WERI-Rb-1 (cell line): ENCODE measurements around the gene NUDT22.

Source experiments
- DNase-seq: peaks from one replicate; pipeline ENCODE4 v3.0.0-alpha.2; 2020
- H3K27ac ChIP-seq: fragments of 250-450 bp; sonication (Bioruptor Pico); 2 replicates; pipeline ENCODE4 v1.5.1; 2020; ENCODE audit warnings: mild to moderate bottlenecking, moderate library complexity
- H3K27me3 ChIP-seq: fragments of 250-450 bp; sonication (Bioruptor Pico); 2 replicates; pipeline ENCODE4 v1.5.1; 2021; ENCODE audit warnings: mild to moderate bottlenecking, low read depth, moderate library complexity; ENCODE audit not compliant: insufficient read depth, severe bottlenecking
- H3K36me3 ChIP-seq: fragments of 250-450 bp; sonication (Bioruptor Pico); 2 replicates; pipeline ENCODE4 v1.5.1; 2020; ENCODE audit warnings: mild to moderate bottlenecking, moderate library complexity
- H3K4me3 ChIP-seq: 2 replicates; pipeline ENCODE4 v1.5.1; 2011; ENCODE audit warnings: low read depth, mild to moderate bottlenecking, control low read depth, low read length
- H3K9me3 ChIP-seq: fragments of 250-450 bp; sonication (Bioruptor Pico); 2 replicates; pipeline ENCODE4 v1.5.1; 2021; ENCODE audit warnings: mild to moderate bottlenecking, moderate library complexity; ENCODE audit not compliant: severe bottlenecking
- TF ChIP-seq, protein P1 (sequence below): IDR thresholded peaks from 2 replicates; pipeline ENCODE4 v1.5.1; 2011; ENCODE audit warnings: low read depth, mild to moderate bottlenecking, control low read depth, inconsistent platforms, low read length

Gene NUDT22

DNA sequence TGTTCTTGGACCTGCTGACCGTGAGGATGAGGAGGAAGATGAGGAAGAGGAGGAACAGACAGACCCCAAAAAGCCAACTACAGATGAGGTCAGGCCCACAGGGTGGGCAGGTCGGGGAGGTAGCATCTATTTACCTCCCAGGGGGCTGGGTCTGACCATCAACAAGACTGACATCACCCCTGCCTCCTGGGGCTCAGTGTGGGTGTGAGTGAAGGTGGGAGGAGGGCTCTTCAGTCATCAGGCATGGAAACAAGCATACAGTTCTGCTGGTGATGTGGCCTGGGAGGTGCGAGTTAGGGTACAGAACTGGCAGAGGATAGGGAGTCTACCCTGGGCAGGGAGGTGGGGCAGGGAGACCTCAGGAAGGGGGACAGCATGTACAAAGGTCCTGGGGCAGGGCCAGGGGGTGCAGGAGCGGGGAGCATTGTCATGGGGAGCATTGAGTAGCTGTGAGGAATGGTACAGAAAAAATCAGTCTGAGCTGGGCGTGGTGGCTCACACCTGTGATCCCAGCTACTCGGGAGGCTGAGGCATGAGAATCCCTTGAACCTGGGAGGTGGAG is 34.2 kb downstream of the NUDT22 start:
- TF ChIP-seq, protein P1, sequence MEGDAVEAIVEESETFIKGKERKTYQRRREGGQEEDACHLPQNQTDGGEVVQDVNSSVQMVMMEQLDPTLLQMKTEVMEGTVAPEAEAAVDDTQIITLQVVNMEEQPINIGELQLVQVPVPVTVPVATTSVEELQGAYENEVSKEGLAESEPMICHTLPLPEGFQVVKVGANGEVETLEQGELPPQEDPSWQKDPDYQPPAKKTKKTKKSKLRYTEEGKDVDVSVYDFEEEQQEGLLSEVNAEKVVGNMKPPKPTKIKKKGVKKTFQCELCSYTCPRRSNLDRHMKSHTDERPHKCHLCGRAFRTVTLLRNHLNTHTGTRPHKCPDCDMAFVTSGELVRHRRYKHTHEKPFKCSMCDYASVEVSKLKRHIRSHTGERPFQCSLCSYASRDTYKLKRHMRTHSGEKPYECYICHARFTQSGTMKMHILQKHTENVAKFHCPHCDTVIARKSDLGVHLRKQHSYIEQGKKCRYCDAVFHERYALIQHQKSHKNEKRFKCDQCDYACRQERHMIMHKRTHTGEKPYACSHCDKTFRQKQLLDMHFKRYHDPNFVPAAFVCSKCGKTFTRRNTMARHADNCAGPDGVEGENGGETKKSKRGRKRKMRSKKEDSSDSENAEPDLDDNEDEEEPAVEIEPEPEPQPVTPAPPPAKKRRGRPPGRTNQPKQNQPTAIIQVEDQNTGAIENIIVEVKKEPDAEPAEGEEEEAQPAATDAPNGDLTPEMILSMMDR, result no peak
- Histone ChIP-seq H3K27ac (no peak overlapping the region), H3K36me3 (peaks cover 80% of the 10 kb centered on the region), H3K9me3 (no peaks in the 10 kb centered on the region), H3K27me3 (no peaks in the 10 kb centered on the region), H3K4me3 (no peak overlapping the region)
- DNase-seq, result no peak

DNA sequence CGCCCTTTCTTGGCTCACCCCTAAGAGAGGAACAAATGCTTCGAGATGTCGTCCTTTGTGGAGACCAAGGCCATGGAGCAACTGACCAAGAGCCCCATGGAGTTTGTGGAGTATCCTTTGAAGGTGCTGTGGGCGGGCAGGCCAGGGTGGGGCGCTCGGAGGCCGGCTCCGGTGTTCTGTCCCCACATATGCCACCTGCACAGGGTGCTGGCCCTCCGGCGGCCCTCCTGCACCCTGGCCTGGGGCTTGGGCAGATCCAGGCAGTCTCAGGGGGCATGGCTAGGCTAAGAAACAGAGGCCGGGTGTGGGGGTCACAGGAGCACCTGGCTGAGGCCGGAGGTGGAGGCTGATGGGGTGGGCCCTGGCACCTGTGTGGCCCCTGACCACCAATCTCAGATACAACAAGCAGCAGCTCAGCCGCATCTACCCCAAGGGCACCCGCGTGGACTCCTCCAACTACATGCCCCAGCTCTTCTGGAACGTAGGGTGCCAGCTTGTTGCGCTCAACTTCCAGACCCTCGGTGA is 35.5 kb downstream of the NUDT22 start:
- Histone ChIP-seq H3K36me3 (peaks cover 80% of the 10 kb centered on the region), H3K9me3 (no peaks in the 10 kb centered on the region), H3K27ac (no peak overlapping the region), H3K4me3 (no peak overlapping the region), H3K27me3 (no peaks in the 10 kb centered on the region)
- no peak for DNase-seq
- TF ChIP-seq, protein P1, result no peak

DNA sequence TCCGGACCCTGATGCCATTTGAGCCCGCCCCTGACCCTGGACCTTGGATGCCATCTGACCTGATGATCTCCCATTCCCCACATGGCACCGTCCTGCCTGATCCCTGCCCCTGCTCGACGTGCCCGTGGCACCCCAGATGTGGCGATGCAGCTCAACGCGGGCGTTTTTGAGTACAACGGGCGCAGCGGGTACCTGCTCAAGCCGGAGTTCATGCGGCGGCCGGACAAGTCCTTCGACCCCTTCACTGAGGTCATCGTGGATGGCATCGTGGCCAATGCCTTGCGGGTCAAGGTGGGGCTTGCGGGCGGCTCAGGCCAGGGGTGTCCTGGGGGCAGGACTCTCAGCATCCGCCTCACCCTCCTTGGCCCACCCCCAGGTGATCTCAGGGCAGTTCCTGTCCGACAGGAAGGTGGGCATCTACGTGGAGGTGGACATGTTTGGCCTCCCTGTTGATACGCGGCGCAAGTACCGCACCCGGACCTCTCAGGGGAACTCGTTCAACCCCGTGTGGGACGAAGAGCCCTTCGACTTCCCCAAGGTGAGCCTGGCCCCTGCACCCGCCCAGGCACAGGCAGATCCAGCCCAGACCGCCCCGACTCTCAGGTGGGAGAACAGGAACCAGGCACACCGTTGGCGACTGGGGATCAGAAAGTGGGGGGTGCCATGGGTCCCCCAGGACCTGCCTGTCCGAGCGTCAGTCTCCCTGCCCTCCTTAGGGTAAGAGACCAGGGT is 36.4 kb downstream of the NUDT22 start:
- H3K9me3 ChIP-seq, result no peaks in the 10 kb centered on the region
- TF ChIP-seq, protein P1, result no peak
- H3K27me3 ChIP-seq, result no peaks in the 10 kb centered on the region
- peaks cover 80% of the 10 kb centered on the region for H3K36me3 ChIP-seq
- H3K4me3 ChIP-seq, result no peak overlapping the region
- DNase-seq, result no peak
- H3K27ac ChIP-seq, result no peak overlapping the region

DNA sequence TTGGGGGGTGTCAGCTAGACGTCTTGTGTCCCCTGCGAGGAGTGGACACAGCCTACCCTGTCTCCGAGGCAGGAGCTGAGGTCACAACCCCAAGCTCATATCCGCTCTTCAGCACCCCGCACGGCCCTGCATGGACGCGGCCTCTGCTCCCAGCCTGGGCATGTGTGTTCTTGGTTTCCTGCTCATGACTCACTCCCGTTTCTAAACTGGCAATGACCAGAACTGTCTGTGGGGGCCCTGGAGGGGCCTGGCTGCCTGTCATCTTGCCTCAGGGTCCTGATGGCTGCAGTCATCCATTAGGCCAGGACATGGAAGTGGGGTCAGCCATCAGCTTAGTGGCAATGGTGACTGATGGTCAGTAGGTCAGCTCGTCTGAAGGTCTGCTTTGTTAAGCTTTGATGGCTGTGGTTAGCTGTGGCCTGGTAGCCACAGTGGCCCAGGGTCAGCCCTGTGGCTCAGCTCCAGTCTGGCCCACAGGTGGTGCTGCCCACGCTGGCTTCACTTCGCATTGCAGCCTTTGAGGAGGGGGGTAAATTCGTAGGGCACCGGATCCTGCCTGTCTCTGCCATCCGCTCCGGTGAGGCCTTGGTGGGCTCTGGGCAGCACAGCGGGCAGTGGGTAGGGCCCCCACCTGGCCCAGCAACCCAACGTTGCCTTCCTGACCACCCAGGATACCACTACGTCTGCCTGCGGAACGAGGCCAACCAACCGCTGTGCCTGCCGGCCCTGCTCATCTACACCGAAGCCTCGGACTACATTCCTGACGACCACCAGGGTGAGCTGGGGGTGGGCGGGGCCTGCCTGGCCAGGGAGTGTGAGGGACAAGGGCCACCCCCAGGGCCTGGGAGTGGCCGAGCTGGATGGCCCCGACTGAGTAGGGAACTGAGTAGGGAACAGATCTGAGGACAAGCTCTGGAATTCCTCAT is 37.2 kb downstream of the NUDT22 start:
- no peak for DNase-seq
- H3K27me3 ChIP-seq, result no peaks in the 10 kb centered on the region
- H3K9me3 ChIP-seq, result no peaks in the 10 kb centered on the region
- TF ChIP-seq, protein P1, result no peak
- H3K27ac ChIP-seq, result no peak overlapping the region
- no peak overlapping the region for H3K4me3 ChIP-seq
- H3K36me3 ChIP-seq, result peaks cover 77% of the 10 kb centered on the region

DNA sequence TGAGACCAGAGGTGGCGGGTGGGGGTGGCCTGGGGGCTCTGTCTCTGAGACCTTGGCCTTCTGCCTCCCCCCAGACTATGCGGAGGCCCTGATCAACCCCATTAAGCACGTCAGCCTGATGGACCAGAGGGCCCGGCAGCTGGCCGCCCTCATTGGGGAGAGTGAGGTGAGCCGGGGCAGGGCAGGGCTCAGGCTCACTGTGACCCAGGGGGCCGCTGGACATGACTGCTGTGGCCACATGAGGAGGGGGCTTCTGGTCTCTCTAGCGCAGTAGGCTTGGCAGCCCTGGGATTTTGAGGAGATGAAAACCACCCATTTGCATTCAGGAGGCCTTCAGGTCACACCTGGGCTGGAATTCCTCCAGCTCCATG is 37.9 kb downstream of the NUDT22 start:
- TF ChIP-seq, protein P1, result no peak
- Histone ChIP-seq H3K27me3 (no peaks in the 10 kb centered on the region), H3K36me3 (peaks cover 71% of the 10 kb centered on the region), H3K9me3 (no peaks in the 10 kb centered on the region), H3K4me3 (no peak overlapping the region), H3K27ac (no peak overlapping the region; the same call in 1 of the 2 replicates)
- no peak for DNase-seq
